ENCODE results near the gene HELB.

DNA sequence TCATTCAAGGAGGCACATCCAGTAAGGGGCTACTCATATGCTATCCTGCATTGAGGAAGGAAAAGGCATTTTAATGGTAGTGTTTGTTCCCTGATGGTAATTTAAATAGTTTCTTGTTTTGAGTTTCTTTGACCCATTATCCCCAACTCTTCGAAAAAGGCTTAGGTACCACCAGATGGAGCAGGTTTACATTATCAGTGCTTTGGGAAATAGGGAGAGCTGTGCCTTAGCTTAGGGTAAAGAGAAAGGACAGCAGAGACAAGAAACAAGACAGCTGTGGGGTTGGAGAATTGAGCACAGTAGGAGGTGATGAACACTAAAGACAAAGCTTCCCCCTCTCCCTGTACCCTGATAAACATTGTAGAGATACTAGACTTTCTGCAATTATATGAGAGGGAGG is 29.1 kb upstream of the HELB start:
- TF ChIP-seq EZH2 (IDR thresholded peaks at IDR 0.05; ENCODE audit: insufficient read depth, low read length): no peak
- TF ChIP-seq, protein P1, sequence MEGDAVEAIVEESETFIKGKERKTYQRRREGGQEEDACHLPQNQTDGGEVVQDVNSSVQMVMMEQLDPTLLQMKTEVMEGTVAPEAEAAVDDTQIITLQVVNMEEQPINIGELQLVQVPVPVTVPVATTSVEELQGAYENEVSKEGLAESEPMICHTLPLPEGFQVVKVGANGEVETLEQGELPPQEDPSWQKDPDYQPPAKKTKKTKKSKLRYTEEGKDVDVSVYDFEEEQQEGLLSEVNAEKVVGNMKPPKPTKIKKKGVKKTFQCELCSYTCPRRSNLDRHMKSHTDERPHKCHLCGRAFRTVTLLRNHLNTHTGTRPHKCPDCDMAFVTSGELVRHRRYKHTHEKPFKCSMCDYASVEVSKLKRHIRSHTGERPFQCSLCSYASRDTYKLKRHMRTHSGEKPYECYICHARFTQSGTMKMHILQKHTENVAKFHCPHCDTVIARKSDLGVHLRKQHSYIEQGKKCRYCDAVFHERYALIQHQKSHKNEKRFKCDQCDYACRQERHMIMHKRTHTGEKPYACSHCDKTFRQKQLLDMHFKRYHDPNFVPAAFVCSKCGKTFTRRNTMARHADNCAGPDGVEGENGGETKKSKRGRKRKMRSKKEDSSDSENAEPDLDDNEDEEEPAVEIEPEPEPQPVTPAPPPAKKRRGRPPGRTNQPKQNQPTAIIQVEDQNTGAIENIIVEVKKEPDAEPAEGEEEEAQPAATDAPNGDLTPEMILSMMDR (IDR thresholded peaks at IDR 0.05; ENCODE audit: insufficient read depth, low read depth, low read length): no peak
